ENCODE results near the gene DPYSL4.

The DPYSL4 gene

DNA sequence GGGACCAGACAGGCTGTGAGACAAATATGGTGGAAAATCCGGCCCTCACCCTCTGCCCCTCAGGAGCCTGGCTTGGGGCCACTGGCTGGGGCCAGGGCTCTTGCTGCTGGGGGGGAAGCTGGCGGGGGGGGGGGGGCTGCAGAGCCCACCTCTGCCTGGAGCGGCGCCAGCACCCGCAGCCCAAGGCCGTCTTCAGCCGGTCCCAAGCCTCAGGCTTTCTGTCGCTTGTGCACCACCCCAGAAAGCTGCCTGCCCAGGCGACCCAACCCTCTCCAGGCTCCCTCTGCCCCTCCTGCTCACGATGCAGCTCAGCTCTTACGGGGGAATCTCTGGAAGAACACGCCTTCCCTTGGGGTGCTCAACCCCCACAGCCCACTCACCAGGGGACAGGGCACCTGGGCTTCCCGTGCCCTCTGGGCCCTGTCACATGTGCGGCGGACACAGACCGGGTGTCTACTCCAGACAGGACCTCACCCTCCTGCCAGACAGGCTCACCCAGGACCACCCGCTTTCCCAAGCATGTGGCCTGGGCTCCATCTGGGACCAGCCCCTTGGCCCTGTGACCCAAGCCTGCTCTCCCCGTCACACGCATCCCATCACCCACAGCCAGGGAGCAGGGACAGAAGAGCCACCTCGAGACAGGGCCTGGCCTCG is 43.9 kb downstream of the DPYSL4 start:
- no peak for DNase-seq

DNA sequence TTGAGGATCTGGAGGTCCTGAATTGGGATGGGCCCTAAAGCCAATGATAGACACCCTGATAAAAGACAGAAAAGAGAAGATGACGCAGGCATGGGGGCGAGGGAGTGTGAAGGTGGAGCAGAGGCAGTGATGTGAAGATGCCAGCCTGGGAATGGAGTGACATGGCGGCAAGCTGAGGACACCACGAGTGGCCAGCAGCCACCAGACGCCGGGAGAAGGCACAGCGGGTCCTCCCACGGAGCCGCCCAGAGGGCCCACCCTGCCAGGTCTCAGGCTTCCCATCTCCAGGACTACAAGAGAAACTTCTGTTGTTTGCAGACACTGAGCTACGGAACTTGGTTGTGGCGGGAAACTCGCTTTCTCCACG is 44.9 kb downstream of the DPYSL4 start:
- DNase-seq = no peak

DNA sequence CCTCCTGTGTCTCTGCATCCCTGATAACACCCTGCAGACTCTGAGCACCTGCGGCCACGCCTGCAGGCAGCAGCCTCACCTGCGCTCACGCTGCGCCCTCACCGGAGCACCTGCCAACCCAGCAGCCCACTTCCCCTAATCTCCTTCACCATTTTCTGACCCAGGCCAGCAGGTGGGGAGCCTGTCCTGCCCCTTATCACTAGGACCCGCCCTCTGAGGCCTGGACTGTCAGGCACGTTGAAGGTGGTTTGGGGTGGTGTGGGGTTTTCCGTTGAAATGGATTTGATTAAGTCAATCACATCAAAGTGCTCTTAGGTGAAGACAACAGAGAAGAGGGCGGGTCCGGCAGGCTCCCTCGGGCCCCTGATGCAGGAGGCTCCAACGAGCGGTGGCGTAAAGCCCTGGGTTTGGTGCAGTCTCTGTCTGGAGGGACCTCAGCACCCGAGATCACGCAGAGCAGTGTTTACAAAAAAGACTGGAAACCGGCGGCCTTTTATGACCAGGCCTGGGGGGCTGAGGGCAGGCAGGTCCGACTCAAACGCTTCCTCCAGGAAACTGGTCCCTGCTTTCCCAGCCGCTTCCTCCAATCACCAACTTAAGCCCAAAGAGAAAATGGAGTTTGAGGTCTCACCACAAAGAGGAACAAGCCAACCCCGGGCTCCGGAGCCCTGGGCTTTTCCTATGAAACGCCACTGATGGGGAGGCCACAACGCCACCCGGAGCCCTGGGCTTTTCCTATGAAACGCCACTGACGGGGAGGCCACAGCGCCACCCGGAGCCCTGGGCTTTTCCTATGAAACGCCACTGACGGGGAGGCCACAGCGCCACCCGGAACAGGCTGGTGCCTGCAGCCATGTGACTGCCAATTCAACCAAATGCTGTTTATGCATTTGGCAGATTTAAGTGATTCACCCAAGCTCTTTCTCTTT is 45.5 kb downstream of the DPYSL4 start:
- peak; percentile 21 for DNase-seq

DNA sequence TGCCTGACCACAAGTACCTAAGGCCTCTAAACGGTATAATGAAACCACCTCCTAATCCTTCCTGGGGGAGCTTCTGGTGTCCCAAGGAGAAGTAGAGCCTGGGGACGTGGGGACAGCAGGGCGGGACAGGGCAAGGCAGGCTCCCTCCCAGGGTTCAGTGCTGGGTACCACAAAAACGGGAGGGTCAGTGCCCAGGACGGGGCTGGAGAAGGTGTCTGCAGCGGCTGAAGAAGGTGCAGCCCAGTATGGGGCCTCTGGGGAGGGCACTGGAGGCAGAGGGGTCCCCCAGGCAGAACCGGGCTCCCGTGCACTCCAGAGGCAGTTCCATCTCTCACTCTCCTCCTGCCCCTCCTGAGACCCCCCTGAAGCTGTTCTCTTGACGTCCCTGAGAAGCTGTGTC is 46.2 kb downstream of the DPYSL4 start:
- DNase-seq = no peak

DNA sequence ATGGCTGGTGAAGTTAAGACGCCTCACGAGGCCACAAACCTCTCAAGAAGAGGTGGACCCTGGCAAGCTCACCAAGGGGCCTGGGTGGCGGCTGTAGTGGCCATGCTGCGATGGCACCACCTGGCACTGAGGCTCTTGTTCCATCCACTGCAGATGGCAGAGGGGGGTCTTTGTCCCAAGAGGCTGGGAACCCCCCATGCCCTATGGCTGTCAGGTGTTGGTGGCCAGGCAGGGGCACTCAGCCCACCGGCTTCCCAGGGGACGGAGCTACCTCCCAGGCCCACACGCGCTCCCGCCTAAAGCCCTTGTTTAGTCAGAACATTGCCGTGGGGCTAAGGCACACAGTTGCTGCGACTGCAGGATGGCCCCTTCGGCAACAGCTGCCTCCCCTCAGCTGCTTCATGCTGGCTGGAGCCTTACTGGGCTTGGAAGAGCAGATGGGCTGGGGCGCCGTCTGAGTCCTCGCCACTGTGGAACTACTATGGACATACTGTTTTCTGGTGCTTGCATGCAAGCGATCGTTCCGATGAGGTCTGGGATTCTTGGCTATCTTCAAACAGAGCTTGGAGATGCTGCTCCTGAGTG is 46.8 kb downstream of the DPYSL4 start:
- no peak for DNase-seq

DNA sequence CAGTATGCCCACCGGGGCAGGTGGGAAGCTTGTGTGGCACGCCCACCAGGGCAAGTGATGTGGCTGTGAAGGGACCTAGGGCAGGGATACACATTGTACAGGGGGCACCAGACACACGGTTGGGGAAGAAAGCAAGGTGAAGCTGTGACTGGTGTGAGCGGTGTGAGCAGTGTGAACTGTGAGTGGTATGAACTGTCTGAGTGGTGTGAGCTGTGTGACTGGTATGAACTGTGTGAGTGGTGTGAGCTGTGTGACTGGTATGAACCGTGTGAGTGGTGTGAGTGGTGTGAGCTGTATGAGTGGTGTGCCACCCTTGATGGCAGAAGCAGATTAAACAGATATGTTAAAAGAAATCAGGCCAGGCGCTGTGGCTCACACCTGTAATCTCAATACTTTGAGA is 48.1 kb downstream of the DPYSL4 start:
- DNase-seq = no peak

DNA sequence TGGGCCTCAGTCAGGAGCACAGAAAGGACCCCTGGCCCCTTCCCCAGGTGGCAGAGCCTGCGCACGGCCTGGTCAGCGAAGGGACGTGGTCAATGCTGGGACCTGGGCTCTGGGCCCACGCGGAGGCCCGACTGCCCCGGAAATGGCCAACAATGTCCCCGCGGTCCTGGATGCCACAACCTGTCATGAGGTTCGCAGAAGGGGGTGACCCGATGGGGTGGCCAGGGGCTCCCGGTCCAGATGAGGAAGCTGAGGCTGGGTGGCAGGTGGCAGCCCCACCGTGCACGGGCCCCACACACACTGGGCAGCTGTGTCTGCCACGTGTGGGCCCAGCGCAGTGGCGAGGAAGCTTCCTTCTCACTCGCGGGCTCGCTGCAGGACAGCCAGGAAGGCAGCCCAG is 49.4 kb downstream of the DPYSL4 start:
- DNase-seq = no peak

DNA sequence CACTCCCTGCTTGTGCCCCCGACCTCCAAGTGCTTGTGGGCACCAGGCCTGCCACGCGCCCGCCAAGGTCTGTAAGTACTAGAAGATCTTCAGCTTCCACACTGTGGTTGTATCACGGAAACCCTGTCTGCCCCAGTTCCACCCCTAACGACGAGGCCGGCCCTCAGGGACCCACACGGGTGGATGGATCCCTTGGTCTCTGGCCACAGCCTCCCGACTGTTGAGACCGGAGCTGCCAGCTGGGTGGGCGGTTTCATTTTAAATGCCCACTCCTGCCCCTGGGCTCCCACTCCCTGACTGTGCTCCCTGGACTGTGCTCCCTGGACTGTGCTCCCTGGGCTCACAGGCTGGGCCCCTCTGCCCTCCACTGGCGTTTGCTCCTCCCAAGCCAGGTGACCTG is 50.1 kb downstream of the DPYSL4 start:
- no peak for DNase-seq

DNA sequence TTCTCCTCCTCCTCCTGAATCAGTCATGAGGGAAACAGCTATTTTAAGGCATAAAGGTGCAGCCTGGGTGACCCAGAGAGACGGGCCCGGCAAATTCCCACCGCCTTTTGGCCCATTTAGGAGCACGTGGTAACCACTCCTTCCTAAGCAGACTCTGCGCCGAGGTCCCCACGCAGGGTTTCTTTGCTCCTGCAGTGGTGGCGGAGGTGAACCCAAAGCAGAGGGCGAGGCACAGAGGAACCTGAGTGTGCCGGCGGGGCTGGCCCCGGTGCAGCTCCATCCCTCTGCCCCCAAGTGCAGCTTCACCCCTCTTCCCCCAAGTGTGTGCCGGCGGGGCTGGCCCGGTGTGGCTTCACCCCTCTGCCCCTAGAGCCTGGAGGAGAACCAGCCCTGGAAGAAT is 50.6 kb downstream of the DPYSL4 start:
- no peak for DNase-seq

DNA sequence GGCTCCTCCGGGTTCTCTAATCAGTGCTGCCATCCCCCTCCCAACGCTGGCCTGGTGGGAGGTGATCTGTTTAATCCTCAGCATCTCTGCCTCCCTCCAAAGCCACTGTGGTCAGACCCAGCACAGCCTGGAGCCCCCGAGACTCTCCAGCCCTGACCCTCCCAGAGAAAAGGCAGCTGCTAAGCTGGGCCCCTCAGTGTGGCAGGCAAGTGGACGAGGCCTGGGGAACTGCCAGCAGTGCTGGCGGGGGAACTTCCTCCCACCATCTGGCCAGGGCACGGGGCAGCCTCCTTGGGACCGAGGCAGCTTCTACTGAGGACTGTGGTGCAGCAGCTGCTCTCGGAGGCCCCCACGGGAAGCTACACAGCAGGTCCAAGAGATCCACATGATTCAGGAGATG is 51.1 kb downstream of the DPYSL4 start:
- no peak for DNase-seq

DNA sequence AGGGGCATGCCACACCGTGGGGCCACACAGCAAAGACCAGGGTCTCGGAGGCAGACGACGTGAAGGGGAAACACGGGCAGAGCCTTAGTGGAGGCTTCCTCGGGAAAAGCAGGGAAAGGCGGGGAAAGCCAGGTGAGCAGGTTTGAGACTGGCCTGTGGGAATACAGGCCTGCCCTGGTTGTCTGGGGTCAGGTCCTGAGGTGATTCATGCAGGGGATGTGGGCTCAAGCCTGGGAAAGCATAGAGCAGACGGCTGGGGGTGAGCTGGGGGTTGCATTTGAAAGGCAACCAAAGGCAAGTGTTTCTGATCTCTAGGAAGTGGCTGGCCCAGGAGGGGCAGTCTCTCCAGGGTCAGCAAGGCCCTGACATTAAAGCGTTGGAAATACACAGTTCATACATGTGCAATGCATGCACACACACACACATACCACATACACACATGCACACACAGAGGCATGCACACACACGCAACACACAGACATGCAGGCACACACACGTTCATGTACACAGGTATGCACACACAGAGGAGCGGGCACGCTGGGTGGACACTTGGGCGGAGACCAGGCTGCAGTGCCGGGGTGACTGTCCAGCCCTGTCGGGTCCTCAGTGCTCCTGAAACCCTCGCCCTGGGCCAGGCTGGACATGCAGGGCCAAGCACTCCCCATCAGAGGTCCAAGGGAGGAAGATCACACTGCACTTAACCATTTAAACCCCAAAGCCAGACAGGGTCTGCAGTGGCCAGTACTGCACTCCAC is 51.8 kb downstream of the DPYSL4 start:
- no peak for DNase-seq

DNA sequence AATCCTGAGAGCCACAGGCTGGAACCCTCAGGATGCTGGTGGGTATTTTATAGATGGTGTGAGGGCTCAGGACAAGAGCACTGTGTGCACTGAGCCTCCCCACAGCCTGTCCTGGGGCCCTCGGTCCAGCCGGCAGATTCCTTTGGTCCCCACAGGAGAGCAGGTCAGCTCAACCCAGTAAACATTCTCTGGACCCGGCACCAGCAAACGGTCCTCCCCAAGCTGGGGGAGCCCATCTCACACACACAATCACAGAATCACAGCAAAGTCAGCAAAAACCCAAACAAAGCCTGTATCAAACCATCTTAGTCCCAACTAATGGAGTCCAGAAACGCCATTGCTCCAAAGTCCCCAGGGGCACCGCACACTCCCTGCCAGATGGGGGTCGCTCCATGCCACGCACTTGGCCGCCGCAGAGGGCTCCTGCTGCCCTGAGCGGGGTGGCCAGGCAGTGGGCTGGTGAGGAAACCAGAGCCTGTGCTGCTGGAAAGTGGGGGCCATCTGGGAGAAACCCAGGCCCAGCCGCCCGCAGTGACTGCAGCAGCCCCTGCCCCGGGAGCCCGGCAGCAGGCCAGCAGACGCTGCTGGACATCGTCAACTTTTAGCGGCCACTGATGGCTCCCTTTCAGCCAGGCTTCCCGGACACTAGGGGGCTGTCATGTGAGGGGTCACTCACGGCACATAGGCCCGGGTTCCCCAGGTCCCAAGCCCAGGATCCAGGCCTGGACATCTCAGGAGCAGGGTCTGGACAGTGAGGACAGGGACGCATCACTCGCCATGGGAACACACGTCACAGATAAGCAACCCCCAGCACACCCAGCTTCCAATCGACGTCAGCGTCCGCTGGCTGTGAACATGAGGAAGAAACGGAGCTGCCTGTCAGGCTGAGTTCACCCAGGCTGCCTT is 52.6 kb downstream of the DPYSL4 start:
- DNase-seq = no peak

DNA sequence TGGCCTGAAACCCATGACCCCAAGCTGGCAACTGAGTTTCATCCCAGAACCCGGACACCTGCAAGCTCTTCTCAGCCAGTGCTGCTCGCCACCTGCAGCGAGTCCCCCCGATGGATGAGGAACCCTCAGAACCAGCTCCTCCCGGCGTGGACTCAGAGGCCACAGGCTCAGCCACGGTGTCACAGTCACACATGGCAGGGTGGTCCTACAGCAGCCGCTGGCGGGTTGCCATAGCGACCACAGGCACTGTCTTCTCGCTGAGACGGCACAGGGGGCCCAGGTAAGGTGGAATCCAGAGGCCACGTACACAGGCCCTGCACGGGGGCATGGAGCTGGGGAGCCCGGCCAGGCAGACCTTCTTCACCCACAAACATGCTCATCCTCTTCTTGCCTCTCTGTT is 53.4 kb downstream of the DPYSL4 start:
- DNase-seq = no peak

DNA sequence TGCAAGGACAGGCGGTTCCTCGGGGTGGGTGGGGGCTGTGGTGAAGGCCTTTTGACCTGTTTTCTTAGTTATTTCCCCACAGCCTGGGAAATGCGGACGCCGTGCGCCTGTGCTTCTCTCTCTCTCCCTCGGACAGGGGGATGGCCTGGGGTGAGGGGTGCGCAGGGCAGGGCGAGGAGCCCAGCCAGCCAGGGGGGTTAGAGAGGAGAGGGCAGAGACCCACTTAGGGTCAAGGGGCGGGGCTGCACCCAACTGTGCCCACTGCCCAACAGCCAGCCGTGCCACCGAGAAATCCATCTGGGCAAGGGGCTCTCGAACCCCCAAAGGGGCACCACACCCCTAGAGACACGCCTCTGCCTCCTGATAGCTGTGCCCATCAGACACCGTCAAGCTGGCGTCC is 53.8 kb downstream of the DPYSL4 start:
- no peak for DNase-seq

DNA sequence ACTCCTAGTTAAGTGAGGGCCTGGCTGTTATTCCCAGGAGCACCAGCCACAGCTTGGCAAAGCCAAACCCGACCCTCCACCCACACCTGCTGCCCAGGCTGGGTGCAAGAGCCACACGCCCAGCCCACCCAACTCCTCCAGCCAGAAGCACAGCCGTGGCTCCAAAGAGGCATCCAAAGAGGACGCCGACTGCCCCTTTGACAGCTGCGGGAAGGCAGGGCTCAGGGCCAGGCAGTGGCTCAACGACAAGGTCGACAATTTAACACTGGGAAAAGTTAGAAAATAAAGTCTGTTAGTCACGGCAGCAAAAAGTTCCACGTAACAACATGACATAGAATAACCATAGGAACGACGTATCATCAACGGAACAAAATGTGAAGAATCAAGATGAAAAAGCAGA is 54.3 kb downstream of the DPYSL4 start:
- no peak for DNase-seq

DNA sequence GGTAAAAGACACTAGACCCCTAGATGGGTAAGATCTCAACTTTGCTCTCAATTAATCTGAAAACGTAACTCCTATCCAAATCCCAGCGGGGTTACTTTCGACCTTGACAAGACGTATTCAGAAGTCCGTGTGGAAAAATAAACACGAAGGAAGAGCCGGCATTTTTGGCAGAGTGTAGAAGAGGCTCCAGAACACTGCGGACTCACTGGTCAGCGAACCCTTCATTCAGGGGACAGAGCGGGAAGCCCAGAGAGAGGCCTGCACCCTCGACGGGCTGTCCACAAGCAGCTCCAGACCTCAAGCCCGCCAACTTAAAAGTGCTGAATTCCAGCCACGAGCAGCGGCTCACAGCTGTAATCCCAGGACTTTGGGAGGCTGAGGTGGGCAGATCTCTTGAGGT is 54.7 kb downstream of the DPYSL4 start:
- no peak for DNase-seq

DNA sequence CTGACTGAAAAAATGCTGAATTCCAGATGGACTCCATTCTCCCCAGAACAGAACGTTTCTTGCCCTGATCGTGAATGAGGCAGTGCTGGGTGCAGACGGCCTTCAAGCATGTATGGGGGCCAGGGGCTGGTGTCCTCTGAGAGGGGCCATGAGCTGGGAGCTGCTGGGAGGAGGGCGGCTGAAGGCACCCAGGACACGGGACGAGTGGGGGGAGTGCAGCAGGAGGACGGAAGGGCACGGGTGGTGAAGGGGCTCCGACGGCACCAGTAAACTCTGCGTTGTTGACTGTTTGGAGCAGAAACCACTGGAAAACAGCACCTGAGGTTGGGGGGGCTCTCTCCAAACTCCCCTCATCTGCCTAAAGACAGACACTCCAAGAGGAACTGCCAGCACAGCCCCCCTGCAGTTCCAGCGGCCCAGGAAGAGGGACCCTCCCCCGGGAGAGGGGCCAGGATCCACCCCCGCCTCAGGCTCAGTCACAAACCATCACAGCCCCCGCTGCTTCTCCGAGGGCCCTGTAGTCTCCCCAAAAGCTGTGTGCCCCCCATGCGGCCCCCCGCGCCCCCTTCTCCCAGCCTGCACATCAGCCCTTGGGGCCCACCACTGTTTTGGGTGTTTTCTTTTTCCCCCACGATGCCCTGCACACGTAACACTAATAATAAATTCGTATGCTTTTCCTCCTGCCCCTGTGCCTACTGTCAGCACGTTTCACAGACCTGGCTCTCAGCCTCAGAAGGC is 55.5 kb downstream of the DPYSL4 start:
- DNase-seq = no peak

DNA sequence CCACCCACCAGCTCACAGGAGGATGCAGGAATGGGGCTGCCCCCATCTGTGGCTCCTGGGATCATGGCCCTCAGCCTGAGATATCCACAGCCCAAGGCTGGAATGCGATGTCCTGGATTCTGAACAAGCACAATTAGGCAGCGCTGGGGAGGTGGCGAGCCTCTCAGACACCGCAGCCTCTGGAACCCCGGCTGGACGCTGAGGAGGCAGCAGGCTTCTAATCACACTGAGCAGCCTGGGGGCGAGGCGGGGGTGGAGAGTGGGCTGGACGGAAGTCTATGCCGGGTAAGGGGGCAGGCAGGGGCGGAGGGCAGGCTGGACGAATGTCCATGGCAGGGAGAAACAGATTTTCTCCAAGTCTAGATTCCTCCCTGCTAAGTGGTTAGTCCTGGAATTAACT is 56.4 kb downstream of the DPYSL4 start:
- no peak for DNase-seq

DNA sequence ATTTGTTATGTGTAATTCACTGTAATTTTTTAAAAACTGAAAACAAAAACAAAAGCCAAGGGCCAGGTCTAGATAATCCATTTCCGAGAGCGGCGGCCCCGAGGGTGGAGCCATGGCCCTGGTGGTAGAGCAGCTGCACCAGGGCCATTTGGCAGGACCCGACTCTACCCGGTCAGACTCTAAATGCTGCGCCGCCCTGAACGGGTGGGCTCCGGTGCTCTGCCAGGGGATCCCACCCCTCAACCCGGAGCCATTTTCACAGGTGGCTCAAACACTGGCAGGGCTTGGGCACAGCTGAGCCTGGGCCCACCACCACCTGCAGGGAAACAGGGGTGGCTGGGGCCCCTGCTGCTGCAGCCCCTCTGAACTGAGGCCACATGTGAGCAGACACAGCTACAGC is 56.9 kb downstream of the DPYSL4 start:
- DNase-seq = no peak

DNA sequence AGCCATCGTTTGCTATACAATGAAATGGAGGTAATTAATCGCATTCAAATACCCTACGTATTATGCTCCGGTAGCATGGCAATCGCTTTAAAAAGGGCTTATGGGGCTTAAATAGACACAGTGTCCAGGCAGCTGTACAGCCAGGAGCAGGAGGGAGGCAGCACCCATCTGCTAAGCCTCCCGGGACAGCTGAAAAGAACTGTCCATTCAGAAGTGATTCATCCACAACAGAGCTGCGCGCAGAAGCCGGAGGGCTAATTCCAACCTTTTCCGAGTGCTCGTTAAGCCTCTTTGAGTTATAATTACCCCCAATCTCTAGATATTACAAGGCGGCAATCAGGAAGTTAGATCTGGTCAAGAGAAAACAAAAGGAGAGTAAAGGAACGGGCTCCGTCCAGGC is 58.3 kb downstream of the DPYSL4 start:
- DNase-seq = no peak

DNA sequence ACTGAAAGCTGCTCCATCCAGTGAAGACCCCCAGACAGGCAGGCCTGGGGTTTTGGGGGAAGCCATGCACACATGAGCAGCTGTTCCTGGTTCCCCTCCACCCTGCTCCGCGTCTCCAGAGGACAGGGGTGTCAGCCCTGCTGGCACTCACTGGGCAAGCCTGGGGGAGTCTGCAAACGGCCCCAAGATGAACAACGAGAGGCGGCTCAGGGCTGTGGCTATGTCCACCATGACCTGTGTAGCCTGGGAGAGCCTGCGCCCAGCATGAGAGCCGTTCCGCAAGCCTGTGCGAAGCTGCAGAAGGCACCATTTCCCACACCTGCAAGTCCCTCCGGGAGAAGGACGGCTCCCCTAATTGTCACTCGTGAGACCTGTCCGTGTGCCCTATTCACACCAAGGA is 59.5 kb downstream of the DPYSL4 start:
- no peak for DNase-seq

DNA sequence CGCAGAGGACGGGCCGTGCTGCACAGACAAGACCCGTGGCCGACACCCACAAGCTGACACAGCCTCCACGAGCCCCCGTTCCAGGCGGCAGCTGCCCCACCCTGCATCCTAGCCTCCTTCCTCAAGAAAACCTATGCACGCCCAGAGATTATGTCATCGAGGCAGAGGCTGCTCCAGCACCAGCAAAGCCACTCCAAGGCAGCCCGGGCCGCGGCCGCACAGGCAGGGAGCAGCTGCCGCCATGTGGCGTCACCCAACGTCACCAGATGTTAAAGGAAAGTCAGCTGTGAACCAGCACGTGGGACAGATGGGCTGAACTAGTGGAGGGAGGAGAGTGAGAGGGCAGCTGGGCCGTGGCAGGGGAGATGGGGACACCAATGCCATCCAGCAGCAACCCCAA is 61.2 kb downstream of the DPYSL4 start:
- no peak for DNase-seq

All from activated CD4-positive, alpha-beta T cell treated with anti-CD3 and anti-CD28 coated beads, Interleukin-2, Interleukin-6, amounts not matched to agents 100 ng/mL and 50 ng/mL, durations not matched to agents 16 hours and 8 hours (primary cell).